T-helper 1 cell treated with Interleukin-12 subunit alpha and Interleukin-12 subunit beta and Interleukin-4 antibody, amounts not matched to agents 30 ng/mL and 1 ng/mL, for 36 hours (primary cell): ENCODE measurements around the gene SULT1C3. TPM values are rescaled to one million over a fixed set of nuclear protein-coding genes. Genes with fewer than 3 reads are reported as not detected.

ENCODE experiments used
- intact Hi-C: fragments of 100-400 bp; cut with micrococcal nuclease; formaldehyde crosslinking; loops from one replicate; pipeline ENCODE4 v1.15.1; 2024
- total RNA-seq: library from RNA; stranded (reverse); gene quantifications from 2 replicates; pipeline ENCODE4 v1.2.3, GENCODE V29; 2022

Gene SULT1C3
- total RNA-seq, 1 donor from 2014 or later = not detected

DNA sequence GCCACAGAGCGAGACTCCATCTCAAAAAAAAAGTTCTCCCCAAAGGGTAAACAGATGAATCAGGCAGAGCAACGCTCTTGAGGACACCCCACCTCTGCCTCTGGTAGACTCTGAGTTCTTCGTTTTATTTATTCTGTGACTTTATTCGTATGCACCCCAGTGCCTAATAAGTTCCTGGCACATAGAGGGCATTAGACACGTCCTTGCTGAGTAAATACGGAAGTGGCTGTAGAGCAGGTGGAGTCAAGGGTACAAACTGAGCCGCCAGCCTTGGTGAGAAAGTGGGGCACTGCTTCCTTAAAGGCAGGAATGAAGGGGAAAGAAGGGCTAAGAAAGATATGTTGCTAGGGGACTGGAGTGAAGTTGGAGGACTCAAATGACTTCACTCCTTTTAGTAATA lies 61.8 kb downstream of the SULT1C3 start:
- intact Hi-C loops = no loop called here

DNA sequence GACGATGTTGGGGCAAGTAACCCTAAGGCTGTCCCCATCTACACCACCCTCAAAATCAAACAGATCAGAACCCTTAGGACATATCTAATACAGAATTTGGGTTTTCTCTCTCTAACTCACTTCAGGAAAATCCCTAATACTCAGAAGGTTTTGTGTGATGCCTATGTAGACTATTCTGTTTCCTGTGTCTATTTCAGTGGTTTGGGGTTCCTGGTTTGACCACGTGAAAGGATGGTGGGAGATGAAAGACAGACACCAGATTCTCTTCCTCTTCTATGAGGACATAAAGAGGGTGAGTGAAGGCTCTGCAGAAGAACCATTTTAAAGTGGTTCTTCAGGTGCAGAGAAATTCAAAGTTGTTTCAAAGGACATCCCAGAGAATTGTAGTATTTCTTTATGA lies 65.2 kb downstream of the SULT1C3 start:
- intact Hi-C loops = no loop called here

DNA sequence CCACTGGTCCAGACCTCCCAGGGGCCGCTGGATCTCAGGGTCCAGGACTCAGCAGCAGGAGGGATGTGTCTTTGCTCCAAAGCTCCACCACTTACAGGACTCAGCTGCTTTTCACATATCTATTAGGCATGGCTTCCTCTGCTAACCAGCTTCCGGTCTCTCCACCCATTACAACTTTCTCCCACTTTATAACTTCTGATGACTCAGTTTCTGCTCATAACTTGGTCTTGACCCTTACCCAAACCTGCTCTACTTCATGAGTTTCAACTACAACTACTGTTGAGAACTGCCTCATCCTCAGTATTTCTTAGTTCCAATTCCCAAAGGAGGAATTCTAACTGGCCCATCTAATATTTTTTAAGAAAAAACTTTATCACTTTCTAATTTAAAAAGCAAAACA lies 66.1 kb downstream of the SULT1C3 start:
- intact Hi-C loops = no loop called here

DNA sequence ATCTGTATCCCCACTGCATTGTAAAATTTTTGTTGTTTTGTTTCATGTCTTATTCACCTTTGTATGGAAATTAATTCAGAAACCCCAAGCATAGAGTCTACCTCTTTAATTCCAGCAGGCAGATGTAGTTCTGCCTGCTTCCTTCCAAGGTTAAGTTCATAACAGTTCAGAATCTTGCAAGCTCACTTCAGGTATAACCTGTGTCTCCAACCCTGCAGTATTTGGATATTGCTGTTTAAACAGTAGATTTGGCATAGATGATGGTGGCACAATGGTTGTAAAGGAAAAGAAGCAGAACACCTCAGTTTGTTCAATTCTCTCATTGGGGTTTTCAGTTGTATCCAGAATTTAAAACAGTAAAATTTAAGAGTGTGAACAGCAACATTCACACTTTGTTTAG lies 70.1 kb downstream of the SULT1C3 start:
- intact Hi-C loops = no loop called here

Other genes starting within 250 kb of the SULT1C3 start
- gene SULT1C2, start 48.9 kb downstream of the SULT1C3 start, total RNA-seq = not detected in 2 replicates
- gene SULT1C4, start 138.0 kb downstream of the SULT1C3 start, total RNA-seq = not detected in 2 replicates
- gene GCC2, start 209.2 kb downstream of the SULT1C3 start, total RNA-seq = 48.2 and 49.9 TPM in 2 replicates